PC-3 (cell line): ENCODE measurements around the gene USP12.

Source experiments
- CTCF ChIP-seq: fragments of 300-600 bp; sonication (generic); conservative IDR thresholded peaks from 2 replicates; pipeline ENCODE4 v1.5.1; 2017; ENCODE audit warnings: antibody characterized with exemption, low read depth, mild to moderate bottlenecking, low read length
- EZH2 ChIP-seq: fragments of 300-600 bp; sonication (generic); IDR thresholded peaks from one replicate; pipeline ENCODE4 v1.6.1; 2017; ENCODE audit warnings: antibody characterized with exemption, mild to moderate bottlenecking, low read length; ENCODE audit not compliant: unreplicated experiment
- EZH2phosphoT487 ChIP-seq: fragments of 300-600 bp; sonication (generic); IDR thresholded peaks from 2 replicates; pipeline ENCODE4 v1.6.1; 2018; ENCODE audit warnings: mild to moderate bottlenecking, antibody characterized with exemption, low read length, borderline replicate concordance

GRCh38 chr13:27023385-27024073, 148.1 kb downstream of the USP12 start:
- TF ChIP-seq CTCF = no peak
- no peak for TF ChIP-seq EZH2
- TF ChIP-seq EZH2phosphoT487 = no peak
